ENCODE measurements around the gene PDE8B.

The PDE8B gene

GRCh38 chr5:77326986-77327734 is 116.7 kb downstream of the PDE8B start:
- no peak for DNase-seq

- no peak for DNase-seq
Observed at GRCh38 chr5:77328930-77329647, 118.6 kb downstream of the PDE8B start.

GRCh38 chr5:77329664-77330430 is 119.4 kb downstream of the PDE8B start:
- no peak for DNase-seq

- no peak for DNase-seq
Observed at GRCh38 chr5:77333036-77333435, 122.6 kb downstream of the PDE8B start.

- DNase-seq: no peak
Observed at GRCh38 chr5:77333451-77334123, 123.1 kb downstream of the PDE8B start.

- DNase-seq: no peak
Observed at GRCh38 chr5:77337246-77337645, 126.8 kb downstream of the PDE8B start.

GRCh38 chr5:77337686-77338085 is 127.2 kb downstream of the PDE8B start:
- DNase-seq: no peak

- DNase-seq: no peak
Observed at GRCh38 chr5:77339337-77339890, 128.9 kb downstream of the PDE8B start.

GRCh38 chr5:77343165-77343564 is 132.7 kb downstream of the PDE8B start:
- no peak for DNase-seq

GRCh38 chr5:77347435-77348098 is 137.1 kb downstream of the PDE8B start:
- DNase-seq: no peak

GRCh38 chr5:77353251-77353650 is 142.8 kb downstream of the PDE8B start:
- DNase-seq: no peak

- no peak for DNase-seq
Observed at GRCh38 chr5:77354454-77354853, 144.0 kb downstream of the PDE8B start.

GRCh38 chr5:77355080-77355479 is 144.6 kb downstream of the PDE8B start:
- DNase-seq: no peak

- no peak for DNase-seq
Observed at GRCh38 chr5:77355751-77356150, 145.3 kb downstream of the PDE8B start.

- no peak for DNase-seq
Observed at GRCh38 chr5:77356740-77357139, 146.3 kb downstream of the PDE8B start.

- no peak for DNase-seq
Observed at GRCh38 chr5:77358255-77359205, 148.1 kb downstream of the PDE8B start.

GRCh38 chr5:77359231-77359630 is 148.8 kb downstream of the PDE8B start:
- DNase-seq: no peak

GRCh38 chr5:77360381-77360780 is 149.9 kb downstream of the PDE8B start:
- DNase-seq: no peak

- DNase-seq: no peak
Observed at GRCh38 chr5:77360973-77361372, 150.5 kb downstream of the PDE8B start.

GRCh38 chr5:77366717-77367500 is 156.4 kb downstream of the PDE8B start:
- DNase-seq: no peak

All from activated naive CD4-positive, alpha-beta T cell treated with Interleukin-2 at 50 U/mL for 16 hours (primary cell).